ENCODE measurements around the gene PAX6.
A peak's percentile ranks its signal among the peaks of the same experiment; 100 is the strongest.

PAX6 gene

GRCh38 chr11:31810779-31811647 is at the start of gene PAX6:
PAX6 (minus strand) TSS chr11:31811322; CDS start chr11:31806411, 4,911 bp downstream.
- no peak for DNase-seq (ENCODE audit: low read depth, low spot score)
- H3K9ac ChIP-seq (ENCODE audit: insufficient read length, low read depth), result no peak within 1 kb of the TSS
- H3K4me1 ChIP-seq (ENCODE audit: insufficient read depth, insufficient read length), result peaks cover 7% of the 10 kb centered on the region
- H3K27me3 ChIP-seq (ENCODE audit: insufficient read depth, insufficient read length), result peaks cover 99% of the 10 kb centered on the region
- TF ChIP-seq YY1 (IDR thresholded peaks at IDR 0.05; ENCODE audit: insufficient read depth, insufficient read length) (no peak), ZNF274 (IDR thresholded peaks at IDR 0.05; ENCODE audit: low read depth, low read length) (no peak), SUZ12 (IDR thresholded peaks at IDR 0.05; ENCODE audit: extremely low read depth, insufficient read depth, insufficient read length) (no peak)
- no peaks in the 10 kb centered on the region for H3K9me3 ChIP-seq (ENCODE audit: insufficient read depth, low read length)
- H3K36me3 ChIP-seq (ENCODE audit: insufficient read depth, insufficient read length, low read length), result no peaks in the 10 kb centered on the region
- peak within 1 kb of the TSS; percentile 24 for H3K4me3 ChIP-seq (ENCODE audit: insufficient read length, low read depth)

GRCh38 chr11:31860391-31860790 is 49.3 kb upstream of the PAX6 start:
- TF ChIP-seq ZNF274 (IDR thresholded peaks at IDR 0.05; ENCODE audit: low read depth, low read length) (no peak), SUZ12 (IDR thresholded peaks at IDR 0.05; ENCODE audit: extremely low read depth, insufficient read depth, insufficient read length) (no peak), YY1 (IDR thresholded peaks at IDR 0.05; ENCODE audit: insufficient read depth, insufficient read length) (no peak)
- no peak for DNase-seq (ENCODE audit: low read depth, low spot score)

GRCh38 chr11:31856248-31856647 is 45.1 kb upstream of the PAX6 start:
- Histone ChIP-seq H3K27me3 (ENCODE audit: insufficient read depth, insufficient read length) (no peaks in the 10 kb centered on the region), H3K9me3 (ENCODE audit: insufficient read depth, low read length) (0 out of 2 replicates have a peak, but pooled peaks cover 2% of the 10 kb centered on the region), H3K9ac (ENCODE audit: insufficient read length, low read depth) (no peak overlapping the region), H3K4me1 (ENCODE audit: insufficient read depth, insufficient read length) (no peaks in the 10 kb centered on the region), H3K4me3 (ENCODE audit: insufficient read length, low read depth) (no peak overlapping the region), H3K36me3 (ENCODE audit: insufficient read depth, insufficient read length, low read length) (no peaks in the 10 kb centered on the region)
- no peak for TF ChIP-seq YY1 (IDR thresholded peaks at IDR 0.05; ENCODE audit: insufficient read depth, insufficient read length)
- no peak for TF ChIP-seq ZNF274 (IDR thresholded peaks at IDR 0.05; ENCODE audit: low read depth, low read length)
- TF ChIP-seq SUZ12 (IDR thresholded peaks at IDR 0.05; ENCODE audit: extremely low read depth, insufficient read depth, insufficient read length), result no peak
- DNase-seq (ENCODE audit: low read depth, low spot score), result no peak

More at GRCh38 chr11:31860391-31860790, 49.3 kb upstream of the PAX6 start:
- H3K9ac ChIP-seq (ENCODE audit: insufficient read length, low read depth), result no peak overlapping the region
- H3K36me3 ChIP-seq (ENCODE audit: insufficient read depth, insufficient read length, low read length), result no peaks in the 10 kb centered on the region
- no peaks in the 10 kb centered on the region for H3K27me3 ChIP-seq (ENCODE audit: insufficient read depth, insufficient read length)
- H3K4me1 ChIP-seq (ENCODE audit: insufficient read depth, insufficient read length), result no peaks in the 10 kb centered on the region
- H3K4me3 ChIP-seq (ENCODE audit: insufficient read length, low read depth), result no peak overlapping the region
- peaks cover 14% of the 10 kb centered on the region; the same call in 1 of the 2 replicates for H3K9me3 ChIP-seq (ENCODE audit: insufficient read depth, low read length)

GRCh38 chr11:31855466-31855865 is 44.3 kb upstream of the PAX6 start:
- TF ChIP-seq SUZ12 (IDR thresholded peaks at IDR 0.05; ENCODE audit: extremely low read depth, insufficient read depth, insufficient read length) (no peak), YY1 (IDR thresholded peaks at IDR 0.05; ENCODE audit: insufficient read depth, insufficient read length) (no peak), ZNF274 (IDR thresholded peaks at IDR 0.05; ENCODE audit: low read depth, low read length) (no peak)
- DNase-seq (ENCODE audit: low read depth, low spot score), result no peak
- H3K9me3 ChIP-seq (ENCODE audit: insufficient read depth, low read length), result no peaks in the 10 kb centered on the region

DNA sequence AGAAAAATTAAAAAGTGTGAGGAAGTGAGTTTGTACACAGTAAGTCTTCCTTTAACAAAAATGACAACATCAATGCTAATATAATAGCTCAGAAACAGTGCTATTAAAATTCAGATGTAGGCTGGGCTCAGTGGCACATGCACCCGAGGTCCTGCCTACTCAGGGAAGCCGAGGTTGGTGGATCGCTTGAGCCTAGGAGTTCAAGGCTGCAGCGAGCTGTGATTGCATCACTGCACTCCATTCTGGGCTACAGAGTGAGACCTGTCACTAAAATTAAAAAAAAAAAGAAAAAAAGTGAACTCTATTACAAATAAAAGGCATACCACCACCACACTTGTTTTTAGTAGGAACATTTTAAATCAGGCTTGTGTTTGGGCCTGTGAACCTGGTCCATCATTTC is 39.2 kb upstream of the PAX6 start:
- TF ChIP-seq YY1 (IDR thresholded peaks at IDR 0.05; ENCODE audit: insufficient read depth, insufficient read length) (no peak), ZNF274 (IDR thresholded peaks at IDR 0.05; ENCODE audit: low read depth, low read length) (no peak), SUZ12 (IDR thresholded peaks at IDR 0.05; ENCODE audit: extremely low read depth, insufficient read depth, insufficient read length) (no peak)
- Histone ChIP-seq H3K27me3 (ENCODE audit: insufficient read depth, insufficient read length) (no peaks in the 10 kb centered on the region), H3K36me3 (ENCODE audit: insufficient read depth, insufficient read length, low read length) (no peaks in the 10 kb centered on the region), H3K9ac (ENCODE audit: insufficient read length, low read depth) (no peak overlapping the region), H3K4me3 (ENCODE audit: insufficient read length, low read depth) (no peak overlapping the region), H3K4me1 (ENCODE audit: insufficient read depth, insufficient read length) (no peaks in the 10 kb centered on the region), H3K9me3 (ENCODE audit: insufficient read depth, low read length) (no peaks in the 10 kb centered on the region)
- no peak for DNase-seq (ENCODE audit: low read depth, low spot score)

More at GRCh38 chr11:31855466-31855865, 44.3 kb upstream of the PAX6 start:
- no peaks in the 10 kb centered on the region for H3K27me3 ChIP-seq (ENCODE audit: insufficient read depth, insufficient read length)
- no peaks in the 10 kb centered on the region for H3K4me1 ChIP-seq (ENCODE audit: insufficient read depth, insufficient read length)
- no peak overlapping the region for H3K9ac ChIP-seq (ENCODE audit: insufficient read length, low read depth)
- H3K36me3 ChIP-seq (ENCODE audit: insufficient read depth, insufficient read length, low read length), result no peaks in the 10 kb centered on the region
- H3K4me3 ChIP-seq (ENCODE audit: insufficient read length, low read depth), result no peak overlapping the region

DNA sequence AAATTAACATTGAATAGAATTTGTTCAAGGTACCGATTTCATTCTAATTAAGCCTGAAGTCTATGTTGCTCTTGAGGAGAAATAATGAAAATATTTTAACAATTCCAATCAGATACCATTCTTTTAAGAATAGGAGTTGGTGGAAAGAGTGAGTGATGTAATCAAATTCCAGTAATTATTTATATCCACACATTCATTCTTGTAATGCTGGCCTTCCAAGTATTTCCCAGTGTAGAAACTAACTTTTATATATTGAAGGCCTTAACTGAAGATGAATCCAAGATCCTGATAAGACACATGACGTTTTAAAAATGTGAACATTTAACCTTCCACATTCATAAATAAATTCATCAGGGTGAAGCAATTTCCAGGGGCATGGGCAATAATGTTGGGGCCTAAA is 36.6 kb upstream of the PAX6 start:
- TF ChIP-seq ZNF274 (IDR thresholded peaks at IDR 0.05; ENCODE audit: low read depth, low read length) (no peak), SUZ12 (IDR thresholded peaks at IDR 0.05; ENCODE audit: extremely low read depth, insufficient read depth, insufficient read length) (no peak), YY1 (IDR thresholded peaks at IDR 0.05; ENCODE audit: insufficient read depth, insufficient read length) (no peak)
- no peaks in the 10 kb centered on the region for H3K9me3 ChIP-seq (ENCODE audit: insufficient read depth, low read length)
- no peak overlapping the region for H3K9ac ChIP-seq (ENCODE audit: insufficient read length, low read depth)
- no peak for DNase-seq (ENCODE audit: low read depth, low spot score)
- H3K36me3 ChIP-seq (ENCODE audit: insufficient read depth, insufficient read length, low read length), result no peaks in the 10 kb centered on the region
- H3K4me1 ChIP-seq (ENCODE audit: insufficient read depth, insufficient read length), result no peaks in the 10 kb centered on the region
- no peaks in the 10 kb centered on the region for H3K27me3 ChIP-seq (ENCODE audit: insufficient read depth, insufficient read length)
- H3K4me3 ChIP-seq (ENCODE audit: insufficient read length, low read depth), result no peak overlapping the region

GRCh38 chr11:31845331-31845730 is 34.2 kb upstream of the PAX6 start:
- Histone ChIP-seq H3K9ac (ENCODE audit: insufficient read length, low read depth) (no peak overlapping the region), H3K36me3 (ENCODE audit: insufficient read depth, insufficient read length, low read length) (no peaks in the 10 kb centered on the region), H3K4me3 (ENCODE audit: insufficient read length, low read depth) (no peak overlapping the region), H3K9me3 (ENCODE audit: insufficient read depth, low read length) (no peaks in the 10 kb centered on the region), H3K4me1 (ENCODE audit: insufficient read depth, insufficient read length) (no peaks in the 10 kb centered on the region), H3K27me3 (ENCODE audit: insufficient read depth, insufficient read length) (no peaks in the 10 kb centered on the region)
- no peak for DNase-seq (ENCODE audit: low read depth, low spot score)
- TF ChIP-seq ZNF274 (IDR thresholded peaks at IDR 0.05; ENCODE audit: low read depth, low read length) (no peak), YY1 (IDR thresholded peaks at IDR 0.05; ENCODE audit: insufficient read depth, insufficient read length) (no peak), SUZ12 (IDR thresholded peaks at IDR 0.05; ENCODE audit: extremely low read depth, insufficient read depth, insufficient read length) (no peak)
